HepG2 (cell line): ENCODE data around the gene CHMP1A. TPM values are rescaled to one million over a fixed set of nuclear protein-coding genes. Genes with fewer than 3 reads are reported as not detected.

Experiments used
- ARNTL ChIP-seq: sonication (generic); formaldehyde crosslinking; IDR thresholded peaks from 2 replicates; pipeline ENCODE4 v1.4.0; 2020; ENCODE audit warnings: mild to moderate bottlenecking, missing genetic modification reagents
- KMT2B ChIP-seq: IDR thresholded peaks from 2 replicates; pipeline ENCODE4 v1.6.1; 2016; ENCODE audit warnings: missing genetic modification reagents, missing compliant biosample characterization
- NCOA5 ChIP-seq: sonication (generic); formaldehyde crosslinking; IDR thresholded peaks from 2 replicates; pipeline ENCODE4 v1.4.0; 2020; ENCODE audit warnings: missing genetic modification reagents
- PAWR ChIP-seq: sonication (generic); formaldehyde crosslinking; IDR thresholded peaks from 2 replicates; pipeline ENCODE4 v1.4.0; 2020; ENCODE audit warnings: missing genetic modification reagents, mild to moderate bottlenecking, borderline replicate concordance
- SMAD1 ChIP-seq: sonication (generic); formaldehyde crosslinking; IDR thresholded peaks from 2 replicates; pipeline ENCODE4 v1.4.0; 2020; ENCODE audit warnings: missing genetic modification reagents, low read depth, mild to moderate bottlenecking, borderline replicate concordance
- STAG1 ChIP-seq: sonication (generic); formaldehyde crosslinking; IDR thresholded peaks from 2 replicates; pipeline ENCODE4 v1.4.0; 2020; ENCODE audit warnings: missing genetic modification reagents
- ZNF737 ChIP-seq: sonication (generic); formaldehyde crosslinking; IDR thresholded peaks from 2 replicates; pipeline ENCODE4 v1.5.0; 2020; ENCODE audit warnings: missing genetic modification reagents, mild to moderate bottlenecking, borderline replicate concordance
- ZSCAN9 ChIP-seq: IDR thresholded peaks from 2 replicates; pipeline ENCODE4 v1.6.1; 2016; ENCODE audit warnings: borderline replicate concordance
- polyA plus RNA-seq, 8 experiments: library from polyadenylated mRNA; depleted of rRNA in 3 of 8; stranded (reverse) in 7 of 8; unstranded in 1 of 8; fragments of >200 nt; fragmentation: Illumina TruSeq in 4 of 8; extraction: Trizol in 4 of 8; gene quantifications; 2 replicates each; pipeline versions ENCODE4 v1.2.1 to v1.2.3, GENCODE V29; 2011 to 2016; ENCODE audit warnings: low read depth in 4 of 8, missing spikeins in 1 of 8, mixed read lengths in 1 of 8; ENCODE audit not compliant: insufficient read depth in 1 of 8
- total RNA-seq, 5 experiments: library from RNA; depleted of rRNA; stranded (reverse); fragments of >200 nt; fragmentation: Illumina TruSeq; extraction: Trizol; gene quantifications; 2 replicates each; pipeline ENCODE4 v1.2.3, GENCODE V29; 2016; ENCODE audit warnings: low read depth in 1 of 5
- TF ChIP-seq, protein P1 (sequence below): sonication (generic); formaldehyde crosslinking; IDR thresholded peaks from 2 replicates; pipeline ENCODE4 v1.4.0; 2020; ENCODE audit warnings: mild to moderate bottlenecking, missing genetic modification reagents, borderline replicate concordance
- TF ChIP-seq, protein P2 (sequence below): fragments of 450-650 bp; IDR thresholded peaks from 2 replicates; pipeline ENCODE4 v1.6.1; 2017; ENCODE audit warnings: mild to moderate bottlenecking
- TF ChIP-seq, protein P3 (sequence below): sonication (generic); formaldehyde crosslinking; IDR thresholded peaks from 2 replicates; pipeline ENCODE4 v1.4.0; 2020; ENCODE audit warnings: missing genetic modification reagents
- TF ChIP-seq, protein P4 (sequence below): IDR thresholded peaks from 2 replicates; pipeline ENCODE4 v1.6.1; 2016; ENCODE audit warnings: mild to moderate bottlenecking

Gene CHMP1A
- total and polyA plus RNA-seq, 2 of the 13 experiments (the other 11 are each of a cell fraction or from before 2014, with no cell fraction given): 69.4 to 73.3 TPM

DNA sequence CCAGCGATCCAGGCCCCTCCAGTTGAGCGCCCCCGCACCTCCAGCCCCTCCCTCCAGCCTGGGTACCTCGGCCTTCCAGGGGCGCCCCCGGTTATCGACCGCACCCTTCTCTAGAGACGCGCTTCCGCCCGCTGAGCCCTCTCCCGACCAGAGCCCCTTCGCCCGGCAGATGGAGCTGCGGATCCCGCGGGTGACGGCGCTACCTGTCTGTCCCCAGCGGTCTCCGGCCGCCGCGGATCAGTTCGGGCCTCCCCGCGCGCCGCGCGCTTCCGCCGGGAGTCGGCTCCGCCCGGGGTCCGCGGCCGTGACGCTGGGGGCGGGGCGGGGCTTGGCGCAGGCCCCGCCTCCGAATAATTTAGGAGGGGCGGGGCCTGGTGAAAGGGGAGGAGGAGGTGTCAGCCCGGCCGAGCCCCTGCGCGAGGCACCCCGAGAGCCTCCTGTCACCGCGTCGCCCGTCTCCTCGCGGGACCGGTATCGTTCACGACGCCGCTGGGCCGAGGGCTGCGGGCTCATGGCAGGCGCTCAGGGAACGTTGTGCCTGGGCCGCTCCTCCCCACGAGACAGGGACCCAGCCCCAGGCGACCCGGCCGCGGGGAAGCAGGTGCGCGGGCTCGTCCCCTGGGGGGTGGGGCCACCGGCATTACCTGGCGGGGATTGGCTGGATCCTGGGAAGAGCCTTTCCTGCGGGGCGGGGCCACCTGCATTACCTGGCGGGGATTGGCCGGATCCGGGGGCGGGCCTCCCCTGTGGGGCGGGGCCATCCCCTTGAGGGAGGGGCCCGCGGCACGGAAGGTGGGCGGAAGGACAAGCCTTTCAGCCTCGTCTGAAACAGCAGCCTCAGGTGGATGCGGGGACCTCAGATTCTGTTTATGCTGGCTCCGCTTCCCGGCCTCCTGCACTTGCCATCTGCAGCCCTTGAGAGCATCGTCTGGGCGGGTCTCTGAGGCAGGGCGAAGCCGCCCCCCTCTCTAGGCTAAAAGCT is 44.2 kb upstream of the CHMP1A start, which contains the start of gene SPATA2L (continued):
- TF ChIP-seq, protein P1, sequence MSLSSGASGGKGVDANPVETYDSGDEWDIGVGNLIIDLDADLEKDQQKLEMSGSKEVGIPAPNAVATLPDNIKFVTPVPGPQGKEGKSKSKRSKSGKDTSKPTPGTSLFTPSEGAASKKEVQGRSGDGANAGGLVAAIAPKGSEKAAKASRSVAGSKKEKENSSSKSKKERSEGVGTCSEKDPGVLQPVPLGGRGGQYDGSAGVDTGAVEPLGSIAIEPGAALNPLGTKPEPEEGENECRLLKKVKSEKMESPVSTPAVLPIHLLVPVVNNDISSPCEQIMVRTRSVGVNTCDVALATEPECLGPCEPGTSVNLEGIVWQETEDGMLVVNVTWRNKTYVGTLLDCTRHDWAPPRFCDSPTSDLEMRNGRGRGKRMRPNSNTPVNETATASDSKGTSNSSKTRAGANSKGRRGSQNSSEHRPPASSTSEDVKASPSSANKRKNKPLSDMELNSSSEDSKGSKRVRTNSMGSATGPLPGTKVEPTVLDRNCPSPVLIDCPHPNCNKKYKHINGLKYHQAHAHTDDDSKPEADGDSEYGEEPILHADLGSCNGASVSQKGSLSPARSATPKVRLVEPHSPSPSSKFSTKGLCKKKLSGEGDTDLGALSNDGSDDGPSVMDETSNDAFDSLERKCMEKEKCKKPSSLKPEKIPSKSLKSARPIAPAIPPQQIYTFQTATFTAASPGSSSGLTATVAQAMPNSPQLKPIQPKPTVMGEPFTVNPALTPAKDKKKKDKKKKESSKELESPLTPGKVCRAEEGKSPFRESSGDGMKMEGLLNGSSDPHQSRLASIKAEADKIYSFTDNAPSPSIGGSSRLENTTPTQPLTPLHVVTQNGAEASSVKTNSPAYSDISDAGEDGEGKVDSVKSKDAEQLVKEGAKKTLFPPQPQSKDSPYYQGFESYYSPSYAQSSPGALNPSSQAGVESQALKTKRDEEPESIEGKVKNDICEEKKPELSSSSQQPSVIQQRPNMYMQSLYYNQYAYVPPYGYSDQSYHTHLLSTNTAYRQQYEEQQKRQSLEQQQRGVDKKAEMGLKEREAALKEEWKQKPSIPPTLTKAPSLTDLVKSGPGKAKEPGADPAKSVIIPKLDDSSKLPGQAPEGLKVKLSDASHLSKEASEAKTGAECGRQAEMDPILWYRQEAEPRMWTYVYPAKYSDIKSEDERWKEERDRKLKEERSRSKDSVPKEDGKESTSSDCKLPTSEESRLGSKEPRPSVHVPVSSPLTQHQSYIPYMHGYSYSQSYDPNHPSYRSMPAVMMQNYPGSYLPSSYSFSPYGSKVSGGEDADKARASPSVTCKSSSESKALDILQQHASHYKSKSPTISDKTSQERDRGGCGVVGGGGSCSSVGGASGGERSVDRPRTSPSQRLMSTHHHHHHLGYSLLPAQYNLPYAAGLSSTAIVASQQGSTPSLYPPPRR: peak; percentile 31; the same call in 1 of the 2 replicates
- TF ChIP-seq KMT2B: peak; percentile 59; the same call in 1 of the 2 replicates
- TF ChIP-seq, protein P2, sequence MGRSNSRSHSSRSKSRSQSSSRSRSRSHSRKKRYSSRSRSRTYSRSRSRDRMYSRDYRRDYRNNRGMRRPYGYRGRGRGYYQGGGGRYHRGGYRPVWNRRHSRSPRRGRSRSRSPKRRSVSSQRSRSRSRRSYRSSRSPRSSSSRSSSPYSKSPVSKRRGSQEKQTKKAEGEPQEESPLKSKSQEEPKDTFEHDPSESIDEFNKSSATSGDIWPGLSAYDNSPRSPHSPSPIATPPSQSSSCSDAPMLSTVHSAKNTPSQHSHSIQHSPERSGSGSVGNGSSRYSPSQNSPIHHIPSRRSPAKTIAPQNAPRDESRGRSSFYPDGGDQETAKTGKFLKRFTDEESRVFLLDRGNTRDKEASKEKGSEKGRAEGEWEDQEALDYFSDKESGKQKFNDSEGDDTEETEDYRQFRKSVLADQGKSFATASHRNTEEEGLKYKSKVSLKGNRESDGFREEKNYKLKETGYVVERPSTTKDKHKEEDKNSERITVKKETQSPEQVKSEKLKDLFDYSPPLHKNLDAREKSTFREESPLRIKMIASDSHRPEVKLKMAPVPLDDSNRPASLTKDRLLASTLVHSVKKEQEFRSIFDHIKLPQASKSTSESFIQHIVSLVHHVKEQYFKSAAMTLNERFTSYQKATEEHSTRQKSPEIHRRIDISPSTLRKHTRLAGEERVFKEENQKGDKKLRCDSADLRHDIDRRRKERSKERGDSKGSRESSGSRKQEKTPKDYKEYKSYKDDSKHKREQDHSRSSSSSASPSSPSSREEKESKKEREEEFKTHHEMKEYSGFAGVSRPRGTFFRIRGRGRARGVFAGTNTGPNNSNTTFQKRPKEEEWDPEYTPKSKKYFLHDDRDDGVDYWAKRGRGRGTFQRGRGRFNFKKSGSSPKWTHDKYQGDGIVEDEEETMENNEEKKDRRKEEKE: no peak
- TF ChIP-seq ARNTL (CRISPR knock-in tag): peak; percentile 56
- TF ChIP-seq, protein P3, sequence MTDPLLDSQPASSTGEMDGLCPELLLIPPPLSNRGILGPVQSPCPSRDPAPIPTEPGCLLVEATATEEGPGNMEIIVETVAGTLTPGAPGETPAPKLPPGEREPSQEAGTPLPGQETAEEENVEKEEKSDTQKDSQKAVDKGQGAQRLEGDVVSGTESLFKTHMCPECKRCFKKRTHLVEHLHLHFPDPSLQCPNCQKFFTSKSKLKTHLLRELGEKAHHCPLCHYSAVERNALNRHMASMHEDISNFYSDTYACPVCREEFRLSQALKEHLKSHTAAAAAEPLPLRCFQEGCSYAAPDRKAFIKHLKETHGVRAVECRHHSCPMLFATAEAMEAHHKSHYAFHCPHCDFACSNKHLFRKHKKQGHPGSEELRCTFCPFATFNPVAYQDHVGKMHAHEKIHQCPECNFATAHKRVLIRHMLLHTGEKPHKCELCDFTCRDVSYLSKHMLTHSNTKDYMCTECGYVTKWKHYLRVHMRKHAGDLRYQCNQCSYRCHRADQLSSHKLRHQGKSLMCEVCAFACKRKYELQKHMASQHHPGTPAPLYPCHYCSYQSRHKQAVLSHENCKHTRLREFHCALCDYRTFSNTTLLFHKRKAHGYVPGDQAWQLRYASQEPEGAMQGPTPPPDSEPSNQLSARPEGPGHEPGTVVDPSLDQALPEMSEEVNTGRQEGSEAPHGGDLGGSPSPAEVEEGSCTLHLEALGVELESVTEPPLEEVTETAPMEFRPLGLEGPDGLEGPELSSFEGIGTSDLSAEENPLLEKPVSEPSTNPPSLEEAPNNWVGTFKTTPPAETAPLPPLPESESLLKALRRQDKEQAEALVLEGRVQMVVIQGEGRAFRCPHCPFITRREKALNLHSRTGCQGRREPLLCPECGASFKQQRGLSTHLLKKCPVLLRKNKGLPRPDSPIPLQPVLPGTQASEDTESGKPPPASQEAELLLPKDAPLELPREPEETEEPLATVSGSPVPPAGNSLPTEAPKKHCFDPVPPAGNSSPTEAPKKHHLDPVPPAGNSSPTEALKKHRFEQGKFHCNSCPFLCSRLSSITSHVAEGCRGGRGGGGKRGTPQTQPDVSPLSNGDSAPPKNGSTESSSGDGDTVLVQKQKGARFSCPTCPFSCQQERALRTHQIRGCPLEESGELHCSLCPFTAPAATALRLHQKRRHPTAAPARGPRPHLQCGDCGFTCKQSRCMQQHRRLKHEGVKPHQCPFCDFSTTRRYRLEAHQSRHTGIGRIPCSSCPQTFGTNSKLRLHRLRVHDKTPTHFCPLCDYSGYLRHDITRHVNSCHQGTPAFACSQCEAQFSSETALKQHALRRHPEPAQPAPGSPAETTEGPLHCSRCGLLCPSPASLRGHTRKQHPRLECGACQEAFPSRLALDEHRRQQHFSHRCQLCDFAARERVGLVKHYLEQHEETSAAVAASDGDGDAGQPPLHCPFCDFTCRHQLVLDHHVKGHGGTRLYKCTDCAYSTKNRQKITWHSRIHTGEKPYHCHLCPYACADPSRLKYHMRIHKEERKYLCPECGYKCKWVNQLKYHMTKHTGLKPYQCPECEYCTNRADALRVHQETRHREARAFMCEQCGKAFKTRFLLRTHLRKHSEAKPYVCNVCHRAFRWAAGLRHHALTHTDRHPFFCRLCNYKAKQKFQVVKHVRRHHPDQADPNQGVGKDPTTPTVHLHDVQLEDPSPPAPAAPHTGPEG: peak; percentile 93
- peak; percentile 64 for TF ChIP-seq SMAD1 (CRISPR knock-in tag)
- TF ChIP-seq ZSCAN9 (CRISPR knock-in tag): no peak
- TF ChIP-seq PAWR (CRISPR knock-in tag): 0 out of 2 replicates have a peak, but pooled peaks have one; percentile 32
- no peak for TF ChIP-seq NCOA5 (CRISPR knock-in tag)
- peak; percentile 38; the same call in 1 of the 2 replicates for TF ChIP-seq STAG1 (CRISPR knock-in tag)
- no peak for TF ChIP-seq ZNF737 (CRISPR knock-in tag)
- TF ChIP-seq, protein P4, sequence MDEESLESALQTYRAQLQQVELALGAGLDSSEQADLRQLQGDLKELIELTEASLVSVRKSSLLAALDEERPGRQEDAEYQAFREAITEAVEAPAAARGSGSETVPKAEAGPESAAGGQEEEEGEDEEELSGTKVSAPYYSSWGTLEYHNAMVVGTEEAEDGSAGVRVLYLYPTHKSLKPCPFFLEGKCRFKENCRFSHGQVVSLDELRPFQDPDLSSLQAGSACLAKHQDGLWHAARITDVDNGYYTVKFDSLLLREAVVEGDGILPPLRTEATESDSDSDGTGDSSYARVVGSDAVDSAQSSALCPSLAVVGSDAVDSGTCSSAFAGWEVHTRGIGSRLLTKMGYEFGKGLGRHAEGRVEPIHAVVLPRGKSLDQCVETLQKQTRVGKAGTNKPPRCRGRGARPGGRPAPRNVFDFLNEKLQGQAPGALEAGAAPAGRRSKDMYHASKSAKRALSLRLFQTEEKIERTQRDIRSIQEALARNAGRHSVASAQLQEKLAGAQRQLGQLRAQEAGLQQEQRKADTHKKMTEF: 0 out of 2 replicates have a peak, but pooled peaks have one; percentile 12
